GM18505 (cell line): Measurements from ENCODE around the gene SRR.
"Not testable (repeated sequence)": the region's sequence is repeated elsewhere in the genome, so short reads cannot be mapped to it uniquely, and the experiment has no call there.

Experiments used
- ATAC-seq: cut with Tn5 transposase; IDR thresholded peaks from one replicate; pipeline ENCODE4 v1.9.1; 2021; ENCODE audit not compliant: unreplicated experiment
- POLR2A ChIP-seq: IDR thresholded peaks from 4 replicates; pipeline ENCODE4 v1.6.1; 2011; ENCODE audit warnings: borderline replicate concordance; ENCODE audit not compliant: insufficient read depth, insufficient read length; ENCODE audit errors: extremely low read depth

The SRR gene, protein sequence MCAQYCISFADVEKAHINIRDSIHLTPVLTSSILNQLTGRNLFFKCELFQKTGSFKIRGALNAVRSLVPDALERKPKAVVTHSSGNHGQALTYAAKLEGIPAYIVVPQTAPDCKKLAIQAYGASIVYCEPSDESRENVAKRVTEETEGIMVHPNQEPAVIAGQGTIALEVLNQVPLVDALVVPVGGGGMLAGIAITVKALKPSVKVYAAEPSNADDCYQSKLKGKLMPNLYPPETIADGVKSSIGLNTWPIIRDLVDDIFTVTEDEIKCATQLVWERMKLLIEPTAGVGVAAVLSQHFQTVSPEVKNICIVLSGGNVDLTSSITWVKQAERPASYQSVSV

DNA sequence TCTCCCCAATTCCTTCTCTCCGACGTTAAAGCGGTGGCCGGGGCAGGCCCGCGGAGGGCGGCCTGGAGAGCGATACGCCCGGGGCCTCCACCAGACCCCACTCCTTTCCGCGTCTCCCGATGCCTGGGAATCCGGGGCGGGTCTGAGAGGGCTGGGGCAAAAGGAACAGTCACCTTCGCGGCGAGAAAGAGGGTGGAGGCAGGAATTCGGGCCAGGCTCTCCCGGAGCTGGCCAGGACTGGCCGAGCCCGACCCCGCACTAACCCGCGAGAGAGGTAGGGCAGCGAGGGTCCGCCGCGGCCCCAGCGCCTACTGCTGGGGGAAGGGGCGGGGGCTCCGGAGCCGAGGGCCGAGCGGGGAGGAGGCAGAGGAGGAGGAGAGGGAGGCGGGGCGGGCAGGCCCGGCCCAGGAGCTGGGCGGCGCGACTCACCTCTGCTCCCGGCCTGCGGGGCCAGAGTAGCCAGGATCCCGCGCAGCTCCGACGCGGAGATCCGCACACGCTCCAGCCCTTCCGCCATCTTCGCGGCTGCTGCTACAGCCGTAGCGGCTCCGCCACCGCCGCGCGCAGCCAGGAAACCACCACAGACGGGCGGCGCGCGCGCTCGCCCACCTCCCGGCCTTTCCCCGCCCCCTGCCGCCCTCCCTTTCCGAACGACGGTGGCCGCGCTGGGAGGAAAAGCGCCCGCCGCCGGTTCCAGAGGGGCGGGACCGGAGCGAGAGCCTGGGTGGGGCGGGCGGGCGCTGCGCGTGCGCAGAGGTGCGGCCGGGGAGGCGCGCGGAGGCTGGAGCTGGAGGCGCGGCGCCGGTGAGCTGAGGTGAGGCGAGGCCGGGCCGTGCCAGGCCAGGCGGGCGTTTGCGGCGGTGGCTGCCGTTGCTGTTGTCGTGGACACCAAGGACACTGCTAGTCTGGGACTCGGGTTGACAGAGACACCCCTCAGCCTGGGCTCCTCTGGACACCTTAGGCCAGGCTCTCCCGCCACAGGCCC is at the start of gene SRR, which contains the start of gene SMG6:
TSS of gene SRR (plus strand) at position 747 of the 985 bp plus-strand sequence. CDS start 11,611 bp downstream, outside the sequence.
TSS of gene SMG6 (minus strand) at position 582 of the 985 bp plus-strand sequence. CDS start at position 517, 65 bp downstream.
- peak; percentile 82 for ATAC-seq
- TF ChIP-seq POLR2A = peak; percentile 82

GRCh38 chr17:2258830-2259229 is 44.9 kb upstream of the SRR start:
- ATAC-seq = not testable (repeated sequence)

GRCh38 chr17:2259769-2260536 is 43.8 kb upstream of the SRR start:
- TF ChIP-seq POLR2A = peak; percentile 48
- ATAC-seq = no peak

- TF ChIP-seq POLR2A = no peak
- ATAC-seq = no peak
Observed at GRCh38 chr17:2262135-2262587, 41.6 kb upstream of the SRR start.

- TF ChIP-seq POLR2A = no peak
- ATAC-seq = no peak
Observed at GRCh38 chr17:2263183-2264066, 40.3 kb upstream of the SRR start.

DNA sequence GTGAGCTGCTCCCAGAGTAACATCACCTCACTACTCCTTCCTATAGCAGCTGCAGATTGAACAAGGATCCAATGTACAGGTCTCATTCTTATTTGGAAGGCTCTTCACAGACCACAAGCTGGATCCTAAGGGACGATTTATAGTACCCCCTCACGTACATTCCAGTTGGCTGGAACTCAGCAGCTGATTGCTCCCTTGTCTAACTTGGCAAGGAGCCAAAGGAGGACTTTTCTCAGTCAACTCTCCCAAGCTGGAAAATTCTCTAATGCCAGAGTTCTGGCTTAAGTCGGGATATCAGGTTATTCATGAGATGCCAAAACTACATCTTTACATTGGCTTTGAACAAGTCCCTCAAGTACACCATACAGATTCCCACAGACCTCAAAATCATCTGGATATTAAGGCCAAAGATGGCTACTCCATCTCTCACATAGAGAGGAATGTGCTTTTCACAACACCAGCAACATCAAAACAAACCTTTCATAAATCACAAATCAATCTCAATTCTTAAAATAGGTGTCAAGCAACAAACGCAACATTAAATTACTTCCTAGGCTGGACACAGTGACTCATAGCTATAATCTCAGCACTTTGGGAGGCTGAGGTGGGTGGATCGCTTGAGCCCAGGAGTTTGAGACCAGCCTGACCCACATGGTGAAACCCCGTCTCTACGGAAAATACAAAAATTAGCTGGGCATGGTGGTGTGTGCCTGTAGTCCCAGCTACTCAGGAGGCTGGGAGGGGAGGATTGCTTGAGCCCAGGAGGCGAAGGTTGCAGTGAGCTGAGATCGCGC is 39.5 kb upstream of the SRR start:
- no peak for ATAC-seq
- no peak for TF ChIP-seq POLR2A

DNA sequence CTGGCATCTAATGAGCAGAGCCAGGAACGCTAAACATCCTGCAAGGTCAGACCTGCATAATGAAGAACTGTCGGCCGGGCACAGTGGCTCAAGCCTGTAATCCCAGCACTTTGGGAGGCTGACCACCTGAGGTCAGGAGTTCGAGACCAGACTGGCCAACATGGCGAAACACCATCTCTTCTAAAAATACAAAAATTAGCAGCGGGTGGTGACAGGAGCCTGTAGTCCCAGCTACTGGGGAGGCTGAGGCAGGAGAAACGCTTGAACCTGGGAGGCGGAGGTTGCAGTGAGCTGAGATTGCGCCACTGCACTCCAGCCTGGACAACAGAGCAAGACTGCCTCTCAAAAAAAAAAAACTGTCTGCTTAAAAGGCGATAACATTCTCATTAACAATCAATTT is 38.6 kb upstream of the SRR start:
- ATAC-seq = not testable (repeated sequence)

- no peak for ATAC-seq
- TF ChIP-seq POLR2A = peak; percentile 53
Observed at GRCh38 chr17:2266045-2266864, 37.5 kb upstream of the SRR start.

DNA sequence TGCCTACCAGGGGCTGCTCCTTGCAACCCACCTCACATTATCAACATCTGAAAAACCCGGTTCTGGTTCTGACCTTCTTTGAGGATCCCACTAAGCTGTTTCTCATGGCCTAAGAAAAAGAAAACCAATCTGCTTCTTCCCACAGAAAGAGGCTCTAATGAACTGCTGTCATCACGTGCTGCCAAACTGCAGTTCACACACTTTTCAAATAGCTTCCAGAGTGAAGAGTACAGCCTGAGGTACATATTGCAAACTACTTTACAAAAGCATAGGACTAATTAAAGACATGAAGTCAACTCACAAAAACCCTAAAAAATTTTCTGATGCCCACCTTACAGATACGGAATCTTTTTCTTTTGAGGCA is 36.9 kb upstream of the SRR start:
- TF ChIP-seq POLR2A = no peak
- ATAC-seq = no peak

DNA sequence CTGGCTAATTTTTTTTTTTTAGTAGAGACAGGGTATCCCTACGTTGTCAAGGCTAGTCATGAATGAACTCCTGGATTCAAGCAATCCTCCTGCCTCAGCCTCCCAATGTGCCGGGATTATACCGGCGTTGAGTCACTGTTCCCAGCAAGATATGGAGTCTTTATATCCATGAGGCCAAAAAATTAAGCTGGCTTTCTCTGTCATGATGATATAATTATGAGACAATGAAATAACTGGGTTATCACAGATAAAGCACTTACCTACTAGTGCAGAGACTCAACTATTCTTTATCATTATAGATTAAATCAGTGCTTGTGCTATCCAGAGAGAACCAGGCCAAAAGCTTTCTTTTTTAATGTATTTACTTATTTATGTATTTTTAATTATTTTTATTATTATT is 36.4 kb upstream of the SRR start:
- no peak for TF ChIP-seq POLR2A
- no peak for ATAC-seq
